HG02870 (cell line): Measurements from ENCODE around the gene SRRM4.

Experiments
- ATAC-seq: cut with Tn5 transposase; IDR thresholded peaks from one replicate; pipeline ENCODE4 v1.9.1; 2021; ENCODE audit warnings: mild to moderate bottlenecking, moderate library complexity; ENCODE audit not compliant: unreplicated experiment

SRRM4 gene

DNA sequence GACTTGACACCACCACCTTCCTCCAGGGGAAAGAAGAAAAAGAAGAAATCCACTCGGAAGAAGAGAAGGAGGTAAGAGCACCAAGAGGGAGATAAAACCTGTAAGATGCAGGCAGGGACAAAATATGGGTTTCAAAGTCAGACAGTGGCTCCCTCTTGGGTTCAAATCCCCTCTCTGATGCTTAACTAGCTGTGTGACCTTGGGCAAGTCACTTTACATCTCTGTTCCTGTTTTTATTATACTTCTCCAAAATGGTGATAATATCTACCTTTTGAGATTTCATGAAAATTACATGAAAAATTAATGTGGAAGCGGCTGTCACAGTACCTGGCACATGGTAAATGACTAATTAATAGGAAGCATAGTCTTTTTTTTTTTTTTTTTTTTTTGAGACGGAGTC lies 133.0 kb downstream of the SRRM4 start:
- no peak for ATAC-seq

DNA sequence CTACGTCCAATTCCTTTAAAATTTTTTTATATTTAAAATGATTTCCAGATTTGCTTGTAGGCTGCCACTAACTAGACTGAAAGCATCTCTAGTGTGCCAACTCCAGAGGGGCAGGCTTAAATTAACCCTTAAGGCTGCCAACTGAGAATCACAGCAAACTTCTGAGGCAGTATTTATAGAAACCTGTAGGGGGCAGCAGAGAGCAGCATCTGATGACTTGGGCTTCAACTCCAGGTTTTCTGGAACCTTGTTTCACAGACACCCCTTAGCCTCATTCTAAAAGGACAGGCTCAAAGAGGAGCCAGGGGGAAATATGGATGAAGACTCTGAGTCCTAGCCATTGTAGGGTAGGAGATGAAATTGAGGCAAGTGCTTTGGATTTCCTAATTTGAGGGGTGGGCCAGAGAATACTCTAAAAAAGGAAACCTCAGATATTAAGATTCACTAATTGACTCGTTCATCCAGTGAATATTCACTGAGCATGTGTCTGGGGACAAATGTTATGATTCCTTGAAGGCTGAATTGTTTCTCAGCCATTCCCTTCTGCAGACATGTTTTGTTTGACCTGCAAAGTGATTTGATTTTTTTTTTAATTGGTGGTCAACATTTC lies 134.1 kb downstream of the SRRM4 start:
- no peak for ATAC-seq

DNA sequence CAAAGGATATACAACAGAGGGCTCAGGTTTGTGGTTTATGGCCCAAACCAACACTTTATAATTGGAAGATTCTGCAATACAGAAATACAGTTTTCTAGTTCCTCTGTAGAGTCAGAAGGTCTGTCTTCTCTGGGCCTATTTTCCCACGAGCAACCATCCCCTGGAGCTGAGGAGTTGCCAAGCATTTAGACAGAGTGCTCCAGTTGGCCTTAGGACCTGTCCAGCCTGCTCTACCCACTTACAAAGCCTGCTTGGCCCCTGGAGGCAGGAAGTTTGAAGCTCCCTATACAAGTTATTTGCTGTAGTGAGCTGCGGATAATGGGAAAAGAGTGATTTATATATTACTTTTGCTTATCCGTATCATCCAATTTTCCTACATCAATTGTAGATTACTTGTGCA lies 136.6 kb downstream of the SRRM4 start:
- no peak for ATAC-seq

DNA sequence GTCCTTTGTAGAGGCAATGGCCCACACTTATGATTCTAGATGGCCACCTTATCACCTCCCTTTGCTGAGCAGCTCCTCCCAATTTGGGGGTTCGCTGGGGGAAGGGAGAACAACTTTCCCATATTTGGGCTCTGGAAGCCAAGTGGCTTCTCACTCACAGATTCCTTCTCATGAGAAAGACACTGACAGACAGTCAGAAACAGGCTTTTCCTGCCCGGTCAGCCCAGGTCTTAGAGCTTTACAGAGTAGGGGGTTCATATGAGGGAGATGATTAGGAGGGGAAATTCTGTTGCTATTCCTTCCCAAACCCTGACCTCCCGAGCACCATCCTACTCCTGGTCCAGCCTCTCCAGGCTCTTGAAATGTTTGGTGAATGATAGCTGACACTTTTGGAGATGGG lies 137.3 kb downstream of the SRRM4 start:
- no peak for ATAC-seq

DNA sequence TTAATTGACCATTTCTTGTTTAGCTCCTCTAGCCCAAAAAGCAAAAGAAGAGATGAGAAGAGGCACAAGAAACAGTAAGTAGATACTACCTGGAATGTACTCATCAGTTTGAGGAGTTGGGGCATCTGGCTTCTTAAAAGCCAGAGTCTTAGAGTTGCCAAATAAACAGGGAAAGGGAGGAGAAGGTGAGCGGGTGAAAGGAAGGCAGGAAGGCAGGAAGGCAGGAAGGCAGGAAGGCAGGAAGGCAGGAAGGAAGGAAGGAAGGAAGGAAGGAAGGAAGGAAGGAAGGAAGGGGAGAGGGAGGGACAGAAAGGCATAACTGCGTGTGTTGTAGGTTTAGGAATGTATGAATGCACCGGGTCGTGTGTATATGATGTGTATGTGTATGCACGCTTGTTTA lies 140.7 kb downstream of the SRRM4 start:
- ATAC-seq, result no peak

DNA sequence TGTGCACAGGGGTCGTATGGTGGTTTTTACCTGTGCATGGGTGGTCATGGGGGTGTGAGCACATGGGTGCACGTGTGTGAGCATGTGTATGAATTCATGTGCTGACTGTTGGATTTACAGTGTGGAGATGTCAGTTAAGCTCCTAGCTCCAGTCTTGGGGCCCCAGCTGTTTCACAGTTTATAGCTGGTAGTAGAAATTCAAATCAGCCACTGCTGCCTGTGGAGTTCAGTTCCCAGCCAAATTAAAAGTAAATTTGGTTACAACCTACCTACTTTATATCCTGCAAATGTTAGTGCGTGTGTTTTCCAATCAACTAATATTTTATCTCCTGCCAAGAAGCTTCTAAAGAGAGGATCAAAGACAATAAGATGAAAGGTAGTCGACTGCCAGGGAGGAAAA lies 141.4 kb downstream of the SRRM4 start:
- ATAC-seq, result no peak

DNA sequence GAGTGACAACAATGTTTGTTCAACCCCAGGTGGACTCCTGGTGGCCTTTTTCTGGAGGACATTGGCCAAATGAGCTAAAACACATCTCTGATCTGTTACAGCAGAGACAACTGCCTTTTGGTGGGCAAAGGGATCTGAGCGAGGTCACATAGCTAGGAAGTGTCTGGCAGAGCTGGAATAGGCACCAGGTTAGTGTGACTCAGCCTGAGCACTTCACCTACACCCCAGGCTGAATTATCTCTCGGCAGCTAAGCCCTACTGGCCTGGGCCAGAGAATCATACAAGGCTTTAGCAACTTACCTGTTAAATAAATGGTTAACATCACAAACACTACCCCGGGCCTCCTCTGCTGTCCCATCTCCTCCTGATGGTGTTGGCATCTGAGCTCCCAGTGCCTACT lies 147.2 kb downstream of the SRRM4 start:
- no peak for ATAC-seq

DNA sequence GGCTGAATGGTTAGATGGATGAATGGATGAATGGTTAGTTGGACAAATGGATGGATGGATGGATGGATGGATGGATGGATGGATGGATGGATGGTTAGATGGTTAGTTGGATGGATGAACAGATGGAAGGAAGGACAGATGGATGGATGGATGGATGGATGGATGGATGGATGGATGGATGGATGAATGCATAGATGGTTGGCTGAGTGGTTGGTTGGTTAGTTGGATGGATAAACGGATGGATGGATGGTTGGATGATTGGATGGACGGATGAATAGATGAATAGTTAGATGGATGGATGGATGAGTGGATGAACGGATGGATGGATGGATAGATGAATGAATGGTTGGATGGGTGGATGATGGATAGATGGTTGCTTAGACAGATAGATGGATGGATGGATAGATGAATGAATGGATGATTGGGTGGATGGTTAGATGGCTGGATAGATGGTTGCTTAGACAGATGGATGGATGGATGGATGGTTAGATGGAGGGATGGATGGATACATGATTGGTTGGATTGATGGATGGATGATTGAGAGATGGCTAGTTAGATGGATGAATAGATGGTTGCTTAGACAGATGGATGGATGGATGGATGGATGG lies 148.6 kb downstream of the SRRM4 start:
- ATAC-seq, result no peak

DNA sequence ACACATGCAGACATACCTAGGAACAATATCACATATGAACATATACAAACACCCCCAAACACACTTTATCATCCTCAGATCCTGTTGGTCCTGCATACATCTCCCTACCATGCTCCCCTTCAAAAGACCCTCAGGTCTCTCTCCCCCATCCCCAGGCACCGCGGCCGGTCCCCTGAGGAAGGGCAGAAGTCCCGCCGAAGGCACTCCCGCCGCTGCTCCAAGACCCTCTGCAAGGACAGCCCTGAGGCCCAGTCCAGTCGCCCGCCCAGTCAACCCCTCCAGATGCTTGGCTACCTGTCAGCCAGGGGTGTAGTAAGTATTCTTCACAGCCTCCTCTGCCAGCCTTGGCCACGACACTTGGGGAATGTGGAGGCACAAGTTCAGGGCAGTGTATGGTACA lies 149.2 kb downstream of the SRRM4 start:
- ATAC-seq, result no peak

DNA sequence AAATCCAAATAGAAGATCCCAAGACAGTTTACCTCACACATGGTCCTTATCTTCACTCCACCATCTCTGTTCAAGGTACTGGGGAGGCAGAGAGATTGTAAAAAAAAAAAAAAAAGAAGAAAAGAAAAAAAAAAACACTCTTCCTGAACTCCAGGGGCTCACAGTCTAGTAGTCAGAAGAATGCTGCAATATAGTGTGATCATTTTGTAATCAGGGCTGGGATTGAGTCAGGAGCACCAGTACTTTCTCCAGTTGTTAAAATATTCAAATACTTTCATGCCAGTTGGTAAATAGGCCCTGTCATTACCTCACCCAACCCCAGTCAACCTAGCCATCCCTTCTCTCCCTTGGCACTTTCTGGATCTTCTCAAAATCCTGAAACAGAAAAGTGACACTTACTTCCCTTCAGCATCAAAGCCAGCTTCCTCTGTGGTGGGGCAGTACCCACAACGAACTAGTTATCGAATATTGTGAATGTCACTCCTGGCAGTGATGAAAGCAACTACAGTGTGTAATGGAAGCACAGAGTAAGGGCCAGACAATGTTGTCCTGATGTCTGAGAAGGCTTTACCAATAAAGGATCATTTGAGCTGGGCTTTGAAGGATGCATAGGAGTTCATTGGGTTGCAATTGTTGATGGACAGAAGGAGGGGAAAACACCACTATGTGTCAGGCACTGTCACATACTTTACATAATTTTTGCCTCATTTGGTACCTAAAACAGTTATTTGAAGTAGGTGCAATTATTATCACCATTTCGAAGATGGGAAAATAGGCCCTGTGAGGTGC lies 153.1 kb downstream of the SRRM4 start:
- ATAC-seq, result no peak

DNA sequence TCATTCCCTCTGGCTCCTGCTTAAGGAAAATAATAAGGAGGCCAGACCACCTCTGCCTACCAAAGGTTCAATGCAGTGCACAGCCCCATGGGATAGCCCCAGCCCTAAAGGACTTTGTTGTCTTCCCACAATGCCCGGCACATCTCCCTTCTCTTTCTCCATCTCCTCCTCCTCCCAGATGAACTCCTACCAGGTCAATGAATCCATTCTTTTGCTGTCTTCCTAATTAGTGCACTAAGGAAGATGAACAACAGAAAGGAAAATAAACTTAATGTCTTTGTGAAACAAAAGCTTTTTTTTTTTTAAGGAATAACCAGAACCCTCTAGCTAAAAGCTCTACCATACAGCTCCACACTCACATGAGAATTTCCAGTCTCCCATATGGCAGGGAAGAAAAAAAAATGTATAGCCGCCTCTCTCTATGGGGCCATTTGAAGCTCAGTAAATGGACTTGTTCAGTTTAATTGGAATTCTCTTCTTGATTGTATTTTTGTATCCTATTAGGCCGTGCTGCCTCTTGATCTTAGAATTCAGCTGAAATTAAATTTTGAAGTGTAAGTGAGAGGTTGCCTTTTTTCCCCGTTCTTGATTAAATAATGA lies 155.6 kb downstream of the SRRM4 start:
- no peak for ATAC-seq

DNA sequence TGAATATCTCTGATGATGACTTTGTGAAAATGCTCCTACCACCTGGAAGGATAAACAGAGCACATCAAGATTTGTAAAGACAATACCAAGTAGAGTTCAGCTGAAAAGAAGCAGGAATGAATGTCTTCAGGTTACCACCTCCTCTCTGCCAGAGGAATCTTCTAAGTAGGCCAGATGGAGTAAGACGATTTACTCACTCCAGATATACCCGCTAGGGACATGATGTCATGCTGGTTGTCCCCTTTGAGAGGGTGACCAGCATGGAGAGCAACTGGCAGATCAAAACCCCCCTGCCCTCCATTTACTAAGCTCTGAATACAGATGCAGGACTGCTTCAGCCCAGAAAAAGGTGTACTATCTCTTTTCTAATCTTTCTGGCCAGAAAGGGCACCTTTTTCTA lies 158.1 kb downstream of the SRRM4 start:
- no peak for ATAC-seq

DNA sequence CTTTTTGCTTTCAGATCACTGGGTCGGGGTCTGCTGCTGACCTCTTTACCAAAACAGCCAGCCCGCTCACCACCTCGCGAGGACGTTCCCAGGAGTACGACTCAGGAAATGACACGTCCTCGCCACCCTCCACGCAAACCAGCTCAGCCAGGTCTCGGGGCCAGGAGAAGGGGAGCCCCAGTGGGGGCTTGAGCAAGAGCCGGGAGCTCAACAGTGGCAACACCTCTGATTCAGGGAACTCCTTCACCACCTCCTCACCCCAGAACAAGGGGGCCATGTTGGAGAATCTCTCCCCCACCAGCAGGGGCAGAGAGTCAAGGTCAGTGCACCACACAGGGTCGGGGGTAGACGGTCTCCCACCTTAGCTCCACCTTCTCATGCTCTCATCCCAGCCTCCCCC lies 164.0 kb downstream of the SRRM4 start:
- no peak for ATAC-seq

DNA sequence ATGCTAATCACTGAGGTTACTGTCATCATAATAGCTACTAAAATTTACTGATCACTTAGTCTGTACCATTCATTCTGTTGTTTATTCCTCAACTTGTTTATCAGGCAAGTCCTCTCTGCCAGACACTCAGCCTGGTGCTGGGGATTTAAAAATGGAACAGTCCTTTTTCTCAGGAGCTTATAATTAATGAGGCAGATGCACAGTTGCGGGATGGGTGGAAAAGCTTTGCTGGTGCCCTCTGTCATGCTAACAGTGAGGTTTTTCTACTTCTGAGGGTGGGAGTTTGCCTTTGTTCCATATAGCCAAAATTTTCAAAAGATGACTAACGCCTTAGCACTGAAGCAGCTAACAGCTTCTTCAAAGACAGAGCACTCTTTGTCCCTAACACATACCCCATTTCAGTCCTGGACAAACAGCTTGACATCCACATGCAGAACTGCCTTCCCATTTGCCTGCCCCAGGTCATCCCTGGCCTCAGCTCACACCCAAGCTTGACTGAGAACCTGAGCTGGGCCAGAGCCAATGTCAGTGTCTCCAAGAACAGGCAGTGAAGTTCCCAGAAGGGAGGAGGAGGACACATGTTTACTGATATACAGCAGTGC lies 166.6 kb downstream of the SRRM4 start:
- ATAC-seq, result no peak

DNA sequence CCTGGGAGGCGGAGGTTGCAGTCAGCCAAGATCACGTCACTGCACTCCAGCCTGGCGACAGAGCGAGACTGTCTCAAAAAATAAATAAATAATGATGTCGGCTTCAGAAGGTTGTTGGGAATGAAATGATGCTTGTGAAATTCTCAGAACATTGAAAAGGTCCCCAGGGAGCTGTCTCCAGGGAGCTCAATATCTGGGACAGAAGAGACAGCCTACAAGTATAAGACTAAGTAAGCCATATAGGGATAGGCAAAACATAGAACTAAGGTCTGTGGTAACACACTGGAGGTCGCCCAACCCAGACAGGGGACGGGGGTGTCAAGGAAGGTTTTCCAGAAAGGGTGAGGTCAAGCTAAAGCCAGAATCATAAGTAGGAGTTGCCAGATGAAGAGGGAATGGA lies 167.9 kb downstream of the SRRM4 start:
- no peak for ATAC-seq

DNA sequence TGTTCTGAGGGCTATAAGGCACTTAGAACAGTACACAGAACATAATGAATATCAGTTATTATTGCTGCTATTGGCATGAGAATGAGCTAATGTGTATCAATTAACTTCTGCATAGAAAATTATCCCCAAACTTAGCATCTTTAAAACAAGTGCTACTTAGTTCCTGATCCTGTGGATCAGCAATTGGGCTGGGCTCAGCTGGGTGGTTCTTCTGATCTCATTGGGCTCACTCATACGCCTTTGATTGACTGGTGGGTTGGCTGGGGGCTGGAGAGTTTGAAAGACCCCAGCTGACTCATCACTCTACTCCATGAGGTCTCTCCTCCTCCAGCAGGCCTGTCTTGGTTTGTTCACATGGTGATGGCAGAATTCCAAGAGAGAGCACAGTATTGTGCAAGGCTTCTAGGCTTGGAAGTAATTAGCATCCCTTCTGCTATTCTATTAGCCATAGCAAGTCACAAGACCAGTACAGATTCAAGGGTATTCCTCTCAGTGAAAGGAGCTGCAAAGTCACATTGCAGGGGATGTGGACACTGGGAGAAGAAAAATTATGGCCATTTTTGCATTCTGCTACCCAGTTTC lies 170.2 kb downstream of the SRRM4 start:
- ATAC-seq, result no peak

DNA sequence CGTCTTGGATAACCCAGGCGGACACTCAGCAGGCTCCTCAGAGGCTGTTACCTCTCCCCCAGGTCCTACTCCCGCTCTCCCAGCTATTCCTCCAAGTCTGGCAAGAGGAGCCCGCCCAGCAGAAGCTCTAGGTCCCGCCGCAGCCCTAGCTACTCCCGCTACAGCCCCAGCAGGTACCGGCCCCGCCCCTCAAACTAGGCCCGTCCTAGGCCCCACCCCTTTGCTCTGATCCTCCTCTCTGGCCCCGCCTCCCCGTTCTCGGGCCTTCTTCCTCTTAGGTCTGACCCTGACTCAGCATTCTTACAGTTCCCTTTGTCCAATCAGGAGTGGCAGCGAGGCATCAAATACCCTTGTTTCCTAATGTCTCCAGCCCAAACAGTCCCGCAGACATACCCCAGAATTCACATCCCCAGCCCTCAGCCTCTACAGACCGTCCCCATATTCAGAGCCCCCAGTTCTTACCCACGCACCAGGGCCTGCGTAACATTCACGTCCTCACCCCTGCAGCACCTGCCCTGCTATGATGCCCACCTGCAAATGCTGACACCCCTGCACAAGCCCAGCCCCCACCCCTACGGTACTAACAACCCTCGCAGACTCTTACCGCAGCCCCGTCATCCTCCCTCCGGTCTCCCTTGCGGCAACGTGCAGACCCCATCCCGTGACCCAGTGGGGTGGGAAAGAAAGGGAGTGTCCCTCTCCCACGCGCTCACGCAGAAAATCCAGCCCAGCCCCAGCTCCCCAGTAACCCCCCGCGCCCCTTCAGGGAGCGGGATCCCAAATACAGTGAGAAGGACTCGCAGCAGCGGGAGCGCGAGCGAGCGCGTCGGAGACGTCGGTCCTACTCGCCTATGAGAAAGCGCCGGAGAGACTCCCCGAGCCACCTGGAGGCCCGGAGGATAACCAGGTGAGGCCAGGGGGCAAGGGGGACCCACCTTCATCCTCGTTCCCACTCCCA lies 172.4 kb downstream of the SRRM4 start:
- ATAC-seq, result no peak

DNA sequence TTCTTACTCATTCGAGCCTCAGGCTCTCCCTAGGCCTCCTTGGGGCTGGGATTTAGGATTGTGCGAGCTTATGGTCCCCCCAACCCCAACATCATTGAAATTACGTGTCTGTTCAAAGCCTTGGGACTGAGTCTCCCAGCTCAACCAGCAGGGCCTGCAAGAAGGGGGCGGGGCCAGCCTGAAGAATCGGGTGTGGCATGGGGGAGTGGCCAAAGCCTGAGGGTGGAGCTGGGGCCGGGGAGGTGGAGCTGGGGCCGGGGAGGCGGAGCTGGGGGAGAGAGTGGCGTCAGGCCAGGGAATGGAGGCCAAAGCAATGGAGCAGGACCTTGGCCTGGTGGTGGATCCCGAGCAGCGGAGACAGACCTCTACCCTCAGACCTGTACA lies 173.1 kb downstream of the SRRM4 start:
- ATAC-seq, result no peak

DNA sequence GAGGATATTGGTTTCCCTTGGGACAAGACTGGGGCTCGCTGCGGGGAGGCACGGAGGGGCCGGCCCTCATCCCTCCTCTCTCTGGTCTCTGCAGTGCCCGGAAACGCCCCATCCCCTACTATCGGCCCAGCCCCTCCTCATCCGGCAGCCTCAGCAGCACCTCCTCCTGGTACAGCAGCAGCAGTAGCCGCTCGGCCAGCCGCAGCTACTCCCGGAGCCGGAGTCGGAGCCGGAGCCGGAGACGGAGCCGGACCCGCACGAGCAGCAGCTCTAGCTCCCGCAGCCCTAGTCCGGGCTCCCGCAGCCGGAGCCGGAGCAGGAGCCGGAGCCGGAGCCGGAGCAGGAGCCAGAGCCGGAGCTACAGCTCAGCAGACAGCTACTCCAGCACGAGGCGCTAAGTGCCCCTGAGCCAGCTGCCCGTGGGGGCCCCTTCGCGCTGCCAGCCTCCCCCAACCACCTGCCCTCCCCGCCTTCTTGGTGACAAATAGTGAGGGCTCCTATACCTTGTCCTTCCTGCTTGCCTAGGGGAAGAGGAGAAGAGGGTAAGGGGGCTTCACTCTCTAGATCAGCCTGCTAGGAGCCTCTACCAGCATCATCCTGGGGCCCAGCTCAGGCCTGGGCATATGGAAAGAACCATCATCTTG lies 175.2 kb downstream of the SRRM4 start:
- no peak for ATAC-seq

DNA sequence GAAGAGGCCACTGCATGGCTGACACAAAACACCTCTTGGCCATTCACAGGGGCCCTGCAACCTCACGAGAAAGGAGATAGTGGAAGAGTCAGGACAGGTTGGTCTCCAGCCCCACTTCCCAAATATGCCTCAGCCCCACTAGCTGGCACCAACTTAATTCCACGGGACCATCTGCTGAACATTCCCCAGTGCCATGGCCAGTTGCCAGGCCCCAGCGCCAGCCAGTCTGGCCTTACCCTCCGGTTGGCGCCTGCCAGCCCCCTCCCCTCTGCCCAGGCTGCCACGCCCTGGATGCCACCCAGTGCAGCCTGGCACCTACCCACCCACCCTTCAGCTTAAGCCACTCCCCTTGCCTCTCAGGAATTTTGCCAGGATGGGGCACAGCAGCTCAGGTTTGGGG lies 176.2 kb downstream of the SRRM4 start:
- ATAC-seq, result no peak
